GM18951 (cell line): ENCODE measurements around the gene DPF3.

Source experiments
- POLR2A ChIP-seq: IDR thresholded peaks from 4 replicates; pipeline ENCODE4 v1.6.1; 2011; ENCODE audit warnings: mild to moderate bottlenecking; ENCODE audit not compliant: insufficient read length, insufficient read depth; ENCODE audit errors: extremely low read depth
- in situ Hi-C: fragments of 300-500 bp; cut with MboI; formaldehyde crosslinking; loops from one replicate; pipeline ENCODE4 v1.12.0; 2022; ENCODE audit warnings: low sequenced_read_pairs, mixed read lengths, inconsistent platforms; ENCODE audit not compliant: unreplicated experiment

Gene DPF3

DNA sequence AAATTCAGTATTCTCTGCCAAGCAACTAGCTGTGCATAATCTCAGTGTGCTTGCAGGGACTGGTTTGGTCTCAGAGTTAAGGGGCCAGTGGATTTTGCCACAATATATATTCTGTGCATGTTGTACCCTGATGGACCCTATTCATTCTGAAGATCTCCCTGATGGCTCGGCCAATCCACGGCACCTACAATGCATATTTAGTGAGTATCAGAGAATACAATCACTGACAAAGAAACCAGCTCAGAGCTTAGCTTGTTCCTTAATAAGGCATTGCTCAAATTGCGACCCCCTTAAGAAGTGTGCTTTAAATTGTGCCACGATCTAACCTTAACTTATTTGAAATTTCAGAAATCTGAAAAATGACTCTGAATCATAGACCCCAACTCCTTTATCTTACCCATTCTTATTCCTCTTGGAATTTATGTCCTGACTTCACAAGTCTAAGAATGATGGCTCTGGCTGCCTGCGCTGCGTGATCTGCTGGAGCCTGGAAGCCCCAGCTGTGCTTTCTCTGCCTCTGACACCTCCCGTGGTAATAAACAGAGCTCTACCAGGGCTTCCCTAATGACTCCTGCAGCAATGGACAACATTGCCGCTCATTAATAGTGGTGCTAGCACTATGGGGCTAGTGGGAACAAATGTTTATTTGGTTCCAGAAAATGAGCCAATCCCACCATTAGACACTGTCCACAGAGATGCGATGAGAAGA is 23.3 kb upstream of the DPF3 start:
- TF ChIP-seq POLR2A: no peak
- in situ Hi-C loops: no loop called here

DNA sequence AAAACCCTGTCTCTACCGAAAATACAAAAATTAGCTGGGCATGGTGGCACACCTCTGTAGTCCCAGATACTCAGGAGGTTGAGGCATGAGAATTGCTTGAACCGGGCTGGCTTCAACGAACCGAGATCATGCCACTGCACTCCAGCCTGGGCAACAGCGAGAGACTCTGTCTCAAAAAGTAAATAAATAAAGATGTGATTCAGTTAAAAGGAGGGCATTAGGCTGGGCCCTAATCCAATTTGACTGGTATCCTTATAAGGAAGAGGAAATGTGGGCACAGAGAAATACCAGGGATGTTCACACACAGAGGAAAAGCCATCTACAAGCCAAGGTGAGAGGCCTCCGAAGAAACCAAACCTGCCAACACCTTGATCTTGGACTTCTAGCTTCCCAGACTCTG is 22.3 kb upstream of the DPF3 start:
- in situ Hi-C loops: no loop called here
- TF ChIP-seq POLR2A: no peak

DNA sequence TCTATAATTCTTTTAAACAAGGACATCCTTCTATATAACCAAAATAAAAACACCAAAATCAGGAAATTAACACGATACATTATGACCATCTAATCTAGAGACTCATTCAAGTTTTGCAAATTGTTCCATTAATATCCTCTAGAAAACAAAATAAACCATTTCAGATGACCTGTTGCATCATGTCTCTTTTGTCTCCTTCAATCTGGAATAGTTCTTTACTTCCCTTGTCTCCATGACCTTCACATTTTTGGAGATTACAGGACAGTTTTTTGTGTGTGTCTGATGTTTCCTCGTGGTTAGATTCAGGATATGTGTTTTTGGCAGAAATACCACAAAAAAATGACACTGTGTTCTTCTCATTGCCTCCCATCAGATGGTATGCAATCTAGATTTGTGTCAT is 19.9 kb upstream of the DPF3 start:
- TF ChIP-seq POLR2A: no peak

DNA sequence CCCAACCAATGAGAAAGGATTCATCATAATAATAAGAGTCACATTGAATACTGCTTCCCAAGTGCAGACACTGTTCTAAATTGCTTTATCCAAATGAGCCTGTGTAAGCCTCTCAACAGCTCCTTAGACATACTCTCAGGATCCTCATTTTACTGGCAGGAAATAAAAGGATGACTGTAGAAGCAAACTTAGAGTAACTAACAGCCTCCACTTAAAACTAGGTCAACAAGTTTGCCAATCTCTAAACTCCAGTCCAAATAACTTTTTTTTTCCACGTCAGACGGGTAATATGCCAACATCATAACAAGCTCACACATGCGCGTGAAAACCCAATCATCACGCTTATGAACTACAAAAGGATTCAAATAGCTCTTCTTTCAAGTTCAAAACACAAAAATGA is 15.3 kb upstream of the DPF3 start:
- no peak for TF ChIP-seq POLR2A
- in situ Hi-C loops: no loop called here

More for the DNA sequence above, 19.9 kb upstream of the DPF3 start:
- in situ Hi-C loops: no loop called here

DNA sequence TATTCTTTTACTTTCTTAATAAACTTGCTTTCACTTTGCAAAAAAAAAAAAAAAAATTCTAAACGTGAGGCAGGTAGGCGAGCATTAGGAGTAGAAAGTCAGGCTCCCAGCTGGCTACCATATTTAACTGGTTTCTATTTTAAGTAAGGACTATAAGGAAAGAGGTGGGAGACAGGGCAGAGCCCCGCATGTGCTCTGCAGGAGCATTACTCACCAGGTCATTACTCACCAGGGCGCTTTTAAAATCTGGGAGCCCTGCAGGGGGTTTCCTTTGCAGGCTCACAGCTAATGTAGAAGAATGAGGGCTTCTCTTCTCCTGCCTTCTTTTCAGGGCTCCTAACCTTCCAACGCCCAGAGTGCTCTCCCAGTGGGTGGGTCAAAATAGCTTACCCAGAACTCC is 14.0 kb upstream of the DPF3 start:
- in situ Hi-C loops: no loop called here
- no peak for TF ChIP-seq POLR2A

DNA sequence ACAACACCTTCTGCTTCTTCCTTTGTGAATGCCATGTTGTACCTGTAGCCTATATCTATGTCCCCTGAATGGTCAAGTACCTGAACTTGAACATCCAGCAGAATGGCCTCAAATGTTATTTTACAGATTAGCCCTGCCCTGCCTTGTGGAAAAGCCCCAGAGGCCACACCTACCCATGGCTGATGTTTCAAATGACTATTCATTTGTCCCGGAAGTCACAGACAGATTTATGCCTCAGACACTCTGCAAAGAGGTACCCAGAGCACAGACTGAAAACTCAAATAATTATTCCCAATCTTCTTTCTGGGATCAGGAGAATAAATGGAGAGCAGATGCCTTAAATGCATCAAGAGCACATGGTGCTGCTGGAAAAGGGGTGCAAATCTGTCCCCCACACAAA is 13.0 kb upstream of the DPF3 start:
- in situ Hi-C loops: no loop called here
- no peak for TF ChIP-seq POLR2A

DNA sequence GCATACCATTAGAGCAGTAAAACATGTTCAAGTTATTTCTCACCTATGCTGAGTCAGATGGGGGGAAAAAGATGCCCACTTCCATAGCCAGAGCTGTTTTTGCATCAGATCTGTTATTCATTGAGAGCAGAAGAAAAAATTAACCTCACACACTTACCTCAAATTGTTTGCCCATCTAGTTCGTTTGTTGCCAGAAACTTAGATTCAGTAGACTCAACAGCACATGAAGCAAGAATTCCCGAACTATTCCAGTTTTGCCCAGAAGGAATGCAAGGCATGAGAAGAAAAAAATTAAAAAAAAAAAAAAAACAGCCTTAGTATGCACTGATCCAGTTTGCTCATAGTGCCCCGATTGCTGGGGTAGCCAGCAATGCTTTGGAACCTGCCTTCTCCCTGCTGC is 12.4 kb upstream of the DPF3 start:
- no peak for TF ChIP-seq POLR2A
- in situ Hi-C loops: no loop called here

DNA sequence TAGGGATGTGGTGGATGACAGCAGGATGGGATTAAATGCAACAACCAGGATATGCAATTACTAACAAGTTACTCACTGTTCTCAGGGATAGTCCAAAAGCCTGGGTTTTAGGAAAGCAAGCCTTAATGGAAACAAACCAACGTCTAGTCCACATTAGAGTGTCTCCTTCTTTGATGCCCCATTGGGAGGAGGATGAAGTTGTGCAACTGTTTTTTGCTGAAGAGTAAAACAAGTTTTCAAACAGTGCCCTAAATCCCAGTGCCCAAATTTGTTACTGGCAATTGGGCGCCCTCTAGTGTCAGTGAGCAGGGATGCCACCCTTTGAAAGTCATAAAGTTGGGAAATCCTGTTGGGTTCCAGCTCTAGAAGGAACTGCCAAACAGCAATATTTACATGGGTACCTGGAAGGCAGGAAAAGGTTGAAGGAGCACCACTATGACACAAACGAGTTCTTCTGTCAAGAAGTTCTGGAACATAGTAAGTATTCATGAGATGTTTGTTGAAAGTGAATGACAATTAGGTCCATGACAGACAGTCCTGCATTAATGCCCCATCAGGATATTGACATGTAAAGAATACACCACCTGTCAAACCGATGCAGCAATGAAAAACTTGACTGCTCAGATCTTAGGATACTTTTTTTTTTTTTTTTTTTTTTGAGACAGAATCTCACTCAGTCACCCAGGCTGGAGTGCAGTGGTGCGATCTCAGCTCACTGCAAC is 11.1 kb upstream of the DPF3 start:
- in situ Hi-C loops: no loop called here
- TF ChIP-seq POLR2A: no peak

DNA sequence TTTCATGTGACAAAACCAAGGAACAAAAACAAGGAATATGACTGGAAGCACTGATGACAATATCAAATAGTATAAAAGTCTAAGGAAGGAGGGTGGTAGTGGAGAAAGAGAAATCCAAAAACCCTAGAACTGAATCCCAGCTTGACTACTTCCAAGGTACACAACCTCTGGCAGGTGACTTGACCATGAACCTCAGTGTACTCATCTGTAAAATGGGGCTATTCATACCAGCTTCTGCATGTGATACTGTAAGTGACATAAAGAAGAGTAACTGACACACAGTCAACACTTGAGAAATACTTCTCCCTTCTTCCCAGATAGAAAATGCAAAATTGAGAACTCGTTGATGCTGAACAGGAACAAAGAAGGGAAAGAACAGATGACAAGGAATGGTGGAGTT is 10.3 kb upstream of the DPF3 start:
- TF ChIP-seq POLR2A: no peak
- in situ Hi-C loops: no loop called here

DNA sequence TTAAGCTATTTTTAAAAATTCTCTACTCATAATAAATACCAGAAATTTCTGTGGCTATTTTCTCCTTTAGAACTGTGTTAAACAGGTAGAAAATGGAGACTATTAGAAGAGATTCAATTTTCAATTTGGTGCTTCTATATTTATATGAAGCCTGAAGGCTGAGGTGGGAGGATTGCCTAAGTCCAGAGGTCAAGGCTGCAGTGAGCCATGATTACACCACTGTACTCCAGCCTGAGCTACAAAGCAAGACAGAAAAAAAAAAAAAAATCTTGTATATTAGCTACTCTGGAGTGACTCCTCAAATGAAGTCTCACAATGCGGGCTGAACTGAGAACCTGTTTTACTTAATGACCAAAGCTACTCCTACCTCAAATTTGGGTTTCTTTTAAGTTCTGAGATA is 9.8 kb upstream of the DPF3 start:
- no peak for TF ChIP-seq POLR2A
- in situ Hi-C loops: no loop called here

DNA sequence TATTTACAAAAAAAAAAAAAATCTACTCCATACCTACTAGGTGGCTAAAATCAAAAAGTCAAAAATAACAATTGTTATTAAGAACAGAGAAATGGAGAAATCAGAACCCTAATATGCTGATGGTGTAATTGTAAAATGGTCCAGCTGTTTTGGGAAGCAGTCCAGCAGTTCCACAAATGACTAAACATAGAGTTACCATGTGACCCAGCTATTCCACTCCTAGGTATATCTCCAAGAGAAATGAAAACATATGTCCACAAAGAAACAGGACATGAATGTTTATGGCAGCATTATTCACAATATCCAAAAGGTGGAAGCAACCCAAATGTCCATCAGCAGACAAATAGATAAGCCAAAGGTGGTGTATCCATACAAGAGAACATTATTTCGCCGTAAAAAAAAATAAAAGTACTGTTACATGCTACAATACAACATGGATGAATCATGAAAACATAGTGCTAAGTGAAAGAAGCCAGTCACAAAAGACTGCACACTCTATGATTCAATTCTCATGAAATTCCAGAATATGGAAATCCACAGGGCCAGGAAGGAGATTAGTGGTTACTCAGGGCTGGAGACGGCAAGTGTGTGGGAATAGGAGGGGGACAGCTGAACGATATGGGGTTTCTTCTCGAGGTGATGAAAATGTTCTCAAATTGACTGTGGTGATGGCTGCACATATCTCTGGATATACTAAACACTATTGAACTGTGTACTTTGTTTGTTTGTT is 9.1 kb upstream of the DPF3 start:
- TF ChIP-seq POLR2A: no peak
- in situ Hi-C loops: no loop called here

DNA sequence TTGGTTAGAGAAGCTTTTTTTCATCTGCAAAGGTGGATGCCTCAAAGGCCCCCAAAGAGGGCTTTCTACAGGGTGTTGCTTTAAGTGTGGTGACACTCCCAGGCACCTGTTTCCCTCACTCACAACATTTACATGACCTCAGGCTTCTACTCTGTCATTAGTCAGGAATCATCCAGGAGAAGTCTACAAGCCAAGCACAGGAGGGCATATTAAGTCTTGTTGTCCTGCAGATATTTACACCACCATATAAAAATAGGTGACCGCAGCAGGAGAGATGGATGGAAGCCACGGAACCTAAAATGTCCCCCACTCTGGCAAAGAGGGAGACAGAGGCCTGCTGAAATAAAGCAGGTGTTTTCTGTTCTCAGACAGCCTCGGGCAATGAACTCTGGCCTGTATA is 7.5 kb upstream of the DPF3 start:
- no peak for TF ChIP-seq POLR2A
- in situ Hi-C loops: no loop called here

DNA sequence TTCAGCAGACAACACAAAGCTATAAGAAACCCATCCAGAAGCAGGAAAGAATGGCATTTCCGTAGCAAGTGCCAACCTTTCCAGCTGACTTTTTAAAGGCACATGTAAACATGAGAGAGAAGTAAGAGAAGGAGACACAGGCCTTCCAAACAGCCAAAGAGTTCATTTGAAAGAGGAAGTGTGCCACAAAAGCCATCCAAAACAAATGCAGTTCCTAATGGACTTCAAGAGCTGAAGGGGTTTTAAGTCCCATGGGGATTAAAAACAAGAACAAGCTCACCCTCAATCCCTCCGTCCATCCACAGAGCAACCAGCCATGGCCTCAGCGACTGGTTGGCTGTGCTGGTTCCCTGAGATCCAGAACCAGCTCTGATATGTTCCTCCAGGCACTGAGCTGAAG is 4.5 kb upstream of the DPF3 start:
- in situ Hi-C loops: loop anchor here (5.0 kb wide), 1 partner anchor 381 kb away; no protein-coding TSS in a partner anchor
- TF ChIP-seq POLR2A: no peak
